HEK293T (cell line): ENCODE measurements around the gene MYBL2.

Experiments
- ARNT ChIP-seq: fragments of 450-650 bp; IDR thresholded peaks from 2 replicates; pipeline ENCODE4 v1.6.1; 2017; ENCODE audit warnings: mild to moderate bottlenecking
- BHLHE40 ChIP-seq: fragments of 450-650 bp; IDR thresholded peaks from 2 replicates; pipeline ENCODE4 v1.6.1; 2016; ENCODE audit warnings: mild to moderate bottlenecking, moderate library complexity, borderline replicate concordance
- FOXK2 ChIP-seq: fragments of 450-650 bp; IDR thresholded peaks from 2 replicates; pipeline ENCODE4 v1.6.1; 2016; ENCODE audit warnings: mild to moderate bottlenecking
- HDGF ChIP-seq: fragments of 450-650 bp; IDR thresholded peaks from 2 replicates; pipeline ENCODE4 v1.6.1; 2017; ENCODE audit warnings: antibody characterized with exemption, borderline replicate concordance
- LEF1 ChIP-seq: fragments of 450-650 bp; IDR thresholded peaks from 2 replicates; pipeline ENCODE4 v1.6.1; 2017; ENCODE audit warnings: mild to moderate bottlenecking, borderline replicate concordance

DNA sequence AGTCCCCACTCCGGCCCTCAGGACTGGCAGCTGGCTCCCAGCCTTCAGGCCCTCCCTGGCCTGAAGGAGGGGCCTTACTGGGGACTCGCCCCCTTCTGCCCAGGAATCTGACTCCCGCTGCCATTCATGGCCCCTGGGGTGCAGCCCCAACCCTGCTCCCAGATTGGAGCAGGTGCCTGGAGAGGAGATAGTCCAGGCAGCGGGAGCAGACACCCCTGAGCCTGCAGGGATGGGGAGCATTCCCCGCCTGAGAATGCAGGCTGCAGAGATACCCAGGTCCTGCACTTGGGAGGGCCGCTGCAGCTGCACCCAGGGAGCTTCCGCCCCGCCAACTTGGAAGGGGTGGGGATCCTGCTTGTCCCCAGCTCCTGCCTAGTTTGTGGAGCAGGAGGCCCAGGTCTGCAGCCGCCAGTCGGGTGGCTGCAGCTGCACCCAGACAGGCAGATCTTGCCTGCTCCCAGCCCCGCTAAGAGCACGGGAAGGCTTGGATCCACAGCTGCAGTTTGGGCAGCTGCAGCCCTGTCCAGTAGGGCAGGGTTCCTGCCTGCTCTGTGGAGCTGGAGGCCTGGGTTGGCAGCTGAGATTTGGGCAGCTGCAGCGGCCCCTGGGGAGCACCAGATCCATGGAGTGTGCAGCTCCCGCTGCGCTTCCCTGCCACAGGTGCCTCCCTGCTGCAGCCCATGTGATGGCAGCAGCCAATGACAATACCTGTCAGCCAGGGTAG is 54.7 kb downstream of the MYBL2 start:
- TF ChIP-seq LEF1 (no peak), BHLHE40 (no peak), HDGF (no peak), FOXK2 (no peak), ARNT (no peak)
